ENCODE measurements around the gene FXYD4. TPM values are rescaled to one million over a fixed set of nuclear protein-coding genes. Genes with fewer than 3 reads are reported as not detected.

FXYD4 gene
- total RNA-seq, 4 donors from 2014 or later = not detected

DNA sequence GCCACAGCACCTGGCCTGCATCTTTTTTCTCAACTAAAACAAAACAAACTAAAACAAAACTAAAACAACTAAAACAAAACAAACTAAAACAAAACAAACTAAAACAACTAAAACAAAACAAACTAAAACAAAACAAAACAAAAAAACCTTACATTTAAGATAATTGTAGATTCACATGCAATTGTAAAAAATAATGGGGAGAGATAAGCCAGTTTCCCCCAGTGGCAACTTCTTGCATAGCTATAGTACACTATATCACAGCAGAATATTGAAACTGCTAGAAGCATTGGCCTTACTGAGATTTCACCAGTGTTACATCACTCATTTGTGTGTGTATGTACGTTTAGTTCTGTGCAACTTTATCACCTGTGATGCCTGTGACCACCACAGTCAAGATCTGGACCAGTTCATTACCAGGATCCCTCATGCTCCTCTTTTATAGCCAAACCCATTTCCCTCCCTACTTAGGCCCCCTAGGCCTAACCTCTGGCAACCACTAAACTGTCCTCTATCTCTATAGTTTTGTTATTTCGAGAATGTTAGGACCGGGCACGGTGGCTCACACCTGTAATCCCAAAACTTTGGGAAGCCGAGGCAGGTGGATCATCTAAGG, 9.3 kb downstream of the FXYD4 start:
- 44 to 58% methylated on average over 1 of the region's 5 CpGs for WGBS, 2 donors (ENCODE audit: low coverage in 1 of 2)
- Histone ChIP-seq H3K27me3 (no peaks in the 10 kb centered on the region), H3K27ac (no peak overlapping the region), H3K9me3 (no peaks in the 10 kb centered on the region), H3K4me3 (no peak overlapping the region), H3K4me1 (no peaks in the 10 kb centered on the region), H3K36me3 (peaks cover 0 to 13% of the 10 kb centered on the region in 2 donors)
- ATAC-seq = no peak
- no peak for TF ChIP-seq EP300 (IDR thresholded peaks at IDR 0.05)
- TF ChIP-seq POLR2A (IDR thresholded peaks at IDR 0.05) = no peak
- no peak for TF ChIP-seq POLR2AphosphoS5 (IDR thresholded peaks at IDR 0.05)
- TF ChIP-seq, protein P1, sequence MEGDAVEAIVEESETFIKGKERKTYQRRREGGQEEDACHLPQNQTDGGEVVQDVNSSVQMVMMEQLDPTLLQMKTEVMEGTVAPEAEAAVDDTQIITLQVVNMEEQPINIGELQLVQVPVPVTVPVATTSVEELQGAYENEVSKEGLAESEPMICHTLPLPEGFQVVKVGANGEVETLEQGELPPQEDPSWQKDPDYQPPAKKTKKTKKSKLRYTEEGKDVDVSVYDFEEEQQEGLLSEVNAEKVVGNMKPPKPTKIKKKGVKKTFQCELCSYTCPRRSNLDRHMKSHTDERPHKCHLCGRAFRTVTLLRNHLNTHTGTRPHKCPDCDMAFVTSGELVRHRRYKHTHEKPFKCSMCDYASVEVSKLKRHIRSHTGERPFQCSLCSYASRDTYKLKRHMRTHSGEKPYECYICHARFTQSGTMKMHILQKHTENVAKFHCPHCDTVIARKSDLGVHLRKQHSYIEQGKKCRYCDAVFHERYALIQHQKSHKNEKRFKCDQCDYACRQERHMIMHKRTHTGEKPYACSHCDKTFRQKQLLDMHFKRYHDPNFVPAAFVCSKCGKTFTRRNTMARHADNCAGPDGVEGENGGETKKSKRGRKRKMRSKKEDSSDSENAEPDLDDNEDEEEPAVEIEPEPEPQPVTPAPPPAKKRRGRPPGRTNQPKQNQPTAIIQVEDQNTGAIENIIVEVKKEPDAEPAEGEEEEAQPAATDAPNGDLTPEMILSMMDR (IDR thresholded peaks at IDR 0.05) = no peak

DNA sequence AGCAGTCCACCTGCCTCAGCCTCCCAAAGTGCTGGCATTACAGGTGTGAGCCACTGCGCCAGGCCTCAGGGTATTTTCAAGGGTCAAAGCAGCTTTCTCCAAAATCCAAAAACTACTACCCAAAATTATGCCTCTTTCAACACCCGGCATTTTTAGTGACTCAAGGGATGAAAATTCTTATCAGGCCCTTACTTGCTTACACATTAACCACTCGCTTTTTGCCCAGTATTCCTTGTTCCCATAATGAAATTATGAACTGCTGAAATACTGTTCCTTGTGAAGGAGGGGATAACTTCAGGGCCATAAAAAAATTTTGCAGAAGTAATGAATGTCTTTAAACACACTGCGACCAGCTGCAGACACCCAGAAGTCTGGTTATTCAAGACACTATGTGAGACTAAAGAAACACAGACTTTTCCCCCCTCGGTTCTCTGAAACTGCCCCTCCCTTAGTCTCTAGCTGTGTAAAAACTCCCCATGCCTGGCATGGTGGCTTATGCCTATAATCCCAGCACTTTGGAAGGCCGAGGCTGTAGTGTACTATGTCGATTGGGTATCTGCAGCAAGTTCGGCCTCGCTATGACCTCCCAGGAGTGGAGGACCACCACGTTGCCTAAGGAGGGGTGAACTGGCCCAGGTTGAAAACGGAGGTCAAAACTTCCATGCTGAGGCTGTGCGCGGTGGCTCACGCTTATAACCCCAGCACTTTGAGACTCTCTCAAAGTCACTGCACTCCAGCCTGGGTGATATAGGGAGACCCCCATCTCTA, 12.0 kb downstream of the FXYD4 start:
- Histone ChIP-seq H3K36me3 (peaks cover 0 to 40% of the 10 kb centered on the region in 2 donors), H3K9me3 (no peaks in the 10 kb centered on the region), H3K4me3 (no peak overlapping the region), H3K27me3 (no peaks in the 10 kb centered on the region), H3K4me1 (peaks cover 0 to 3% (median 0%) of the 10 kb centered on the region in 3 donors), H3K27ac (no peak overlapping the region)
- TF ChIP-seq POLR2AphosphoS5 (IDR thresholded peaks at IDR 0.05) = no peak
- TF ChIP-seq POLR2A (IDR thresholded peaks at IDR 0.05) = no peak
- TF ChIP-seq, protein P1 (IDR thresholded peaks at IDR 0.05) = no peak
- no peak for TF ChIP-seq EP300 (IDR thresholded peaks at IDR 0.05)
- no peak for ATAC-seq
- 63 to 66% methylated on average over 6 to 7 of the region's 14 CpGs for WGBS, 2 donors (ENCODE audit: low coverage in 1 of 2)

- H3K4me1 ChIP-seq = peaks cover 0 to 8% (median 0%) of the 10 kb centered on the region in 3 donors
- H3K36me3 ChIP-seq = peaks cover 0 to 51% of the 10 kb centered on the region in 2 donors
- H3K4me3 ChIP-seq = no peak overlapping the region
- TF ChIP-seq, protein P1 (IDR thresholded peaks at IDR 0.05) = no peak
- TF ChIP-seq POLR2AphosphoS5 (IDR thresholded peaks at IDR 0.05) (no peak), EP300 (IDR thresholded peaks at IDR 0.05) (no peak), POLR2A (IDR thresholded peaks at IDR 0.05) (no peak)
- H3K27ac ChIP-seq = no peak overlapping the region
- 70 to 79% methylated on average over 5 of the region's 10 CpGs for WGBS, 2 donors (ENCODE audit: low coverage in 1 of 2)
- ATAC-seq = no peak
- no peaks in the 10 kb centered on the region for H3K9me3 ChIP-seq
- no peaks in the 10 kb centered on the region for H3K27me3 ChIP-seq
Measured at GRCh38 chr10:43384252-43385221, 13.1 kb downstream of the FXYD4 start.

- H3K36me3 ChIP-seq = peaks cover 0 to 61% of the 10 kb centered on the region in 2 donors
- no peak overlapping the region for H3K4me3 ChIP-seq
- ATAC-seq = no peak
- peaks cover 0 to 17% (median 0%) of the 10 kb centered on the region in 3 donors for H3K4me1 ChIP-seq
- no peak for TF ChIP-seq POLR2AphosphoS5 (IDR thresholded peaks at IDR 0.05)
- TF ChIP-seq, protein P1 (IDR thresholded peaks at IDR 0.05) = no peak
- no peak for TF ChIP-seq POLR2A (IDR thresholded peaks at IDR 0.05)
- TF ChIP-seq EP300 (IDR thresholded peaks at IDR 0.05) = no peak
- H3K9me3 ChIP-seq = no peaks in the 10 kb centered on the region
- no peak overlapping the region for H3K27ac ChIP-seq
- H3K27me3 ChIP-seq = no peaks in the 10 kb centered on the region
- 72 to 73% methylated on average over 5 of the region's 5 CpGs for WGBS, 2 donors (ENCODE audit: low coverage in 1 of 2)
Measured at GRCh38 chr10:43385412-43386004, 14.1 kb downstream of the FXYD4 start.
